ENCODE data around the gene MPHOSPH10.

- TF ChIP-seq, protein P1, sequence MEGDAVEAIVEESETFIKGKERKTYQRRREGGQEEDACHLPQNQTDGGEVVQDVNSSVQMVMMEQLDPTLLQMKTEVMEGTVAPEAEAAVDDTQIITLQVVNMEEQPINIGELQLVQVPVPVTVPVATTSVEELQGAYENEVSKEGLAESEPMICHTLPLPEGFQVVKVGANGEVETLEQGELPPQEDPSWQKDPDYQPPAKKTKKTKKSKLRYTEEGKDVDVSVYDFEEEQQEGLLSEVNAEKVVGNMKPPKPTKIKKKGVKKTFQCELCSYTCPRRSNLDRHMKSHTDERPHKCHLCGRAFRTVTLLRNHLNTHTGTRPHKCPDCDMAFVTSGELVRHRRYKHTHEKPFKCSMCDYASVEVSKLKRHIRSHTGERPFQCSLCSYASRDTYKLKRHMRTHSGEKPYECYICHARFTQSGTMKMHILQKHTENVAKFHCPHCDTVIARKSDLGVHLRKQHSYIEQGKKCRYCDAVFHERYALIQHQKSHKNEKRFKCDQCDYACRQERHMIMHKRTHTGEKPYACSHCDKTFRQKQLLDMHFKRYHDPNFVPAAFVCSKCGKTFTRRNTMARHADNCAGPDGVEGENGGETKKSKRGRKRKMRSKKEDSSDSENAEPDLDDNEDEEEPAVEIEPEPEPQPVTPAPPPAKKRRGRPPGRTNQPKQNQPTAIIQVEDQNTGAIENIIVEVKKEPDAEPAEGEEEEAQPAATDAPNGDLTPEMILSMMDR (conservative IDR thresholded peaks at IDR 0.05): no peak
- TF ChIP-seq EZH2 (IDR thresholded peaks at IDR 0.05; ENCODE audit: low read depth): no peak
Observed at GRCh38 chr2:71133603-71134002, 3.2 kb downstream of the MPHOSPH10 start.

Measured in PC-9 (cell line).